ENCODE results near the gene COL8A2.

Gene COL8A2

GRCh38 chr1:36135330-36135667, 10.3 kb upstream of the COL8A2 start:
- DNase-seq, result no peak

- DNase-seq, result no peak
Observed at GRCh38 chr1:36134505-36135329, 9.7 kb upstream of the COL8A2 start.

DNA sequence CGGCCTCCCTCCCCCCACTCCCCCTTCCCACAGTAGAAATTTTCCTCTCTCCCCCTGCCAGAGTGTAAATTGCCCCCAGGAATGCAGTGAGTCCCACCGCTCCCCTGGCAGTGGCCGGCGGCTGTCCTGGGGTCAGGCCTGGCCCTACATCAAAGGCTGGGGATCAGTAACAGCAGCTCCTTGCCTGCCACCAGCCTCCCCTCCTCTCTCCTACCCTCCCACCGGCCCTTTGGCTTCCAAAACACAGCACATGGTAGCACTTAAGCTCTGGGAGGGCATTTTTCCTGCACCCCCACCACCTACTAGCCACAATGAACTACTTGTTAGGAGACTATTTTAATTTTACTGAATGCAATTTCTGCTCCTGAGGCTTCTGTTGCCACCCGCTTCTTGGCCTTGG, 9.0 kb upstream of the COL8A2 start:
- DNase-seq, result no peak

GRCh38 chr1:36133484-36133883, 8.5 kb upstream of the COL8A2 start:
- peak; percentile 59 for DNase-seq

- no peak for DNase-seq
Observed at GRCh38 chr1:36132029-36132428, 7.0 kb upstream of the COL8A2 start.

- DNase-seq, result no peak
Observed at GRCh38 chr1:36128905-36129206, 3.8 kb upstream of the COL8A2 start.

DNA sequence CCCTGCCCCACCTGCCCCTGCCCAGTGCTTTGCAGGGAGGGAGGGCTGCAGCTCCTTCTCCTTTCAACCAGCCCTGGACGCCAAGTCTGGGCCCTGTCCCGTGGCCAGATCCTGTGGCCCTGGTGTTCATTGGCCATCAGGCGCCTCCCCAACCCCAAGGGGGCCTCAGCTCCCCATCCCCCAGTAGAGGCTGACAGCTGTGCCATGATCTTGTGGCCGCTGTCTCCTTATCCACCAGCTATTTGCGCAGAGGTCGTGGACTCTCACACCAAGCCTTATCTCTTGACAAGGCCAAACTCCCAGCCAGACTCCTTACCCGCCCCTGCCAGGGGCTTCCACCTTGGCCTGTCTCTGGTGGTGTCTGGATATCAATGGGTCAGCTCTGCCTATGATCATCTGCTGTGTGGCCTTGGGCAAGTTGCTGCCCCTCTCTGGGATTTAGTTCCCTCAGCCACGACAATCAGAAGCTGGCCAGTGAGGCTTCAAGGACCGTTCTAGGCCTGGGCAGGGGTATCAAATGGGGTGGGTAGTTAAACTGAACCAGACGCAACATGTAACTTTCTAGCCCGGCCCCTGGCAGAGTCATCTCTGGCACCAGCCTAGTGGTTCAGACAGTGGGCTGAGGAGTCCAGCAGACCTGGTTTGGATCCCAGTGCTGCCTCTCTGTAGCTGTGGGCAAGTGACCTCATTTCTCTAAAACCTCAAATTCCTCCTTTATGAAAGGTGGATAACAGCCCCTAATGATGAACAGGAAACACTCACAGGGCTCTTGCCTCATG, 3.3 kb upstream of the COL8A2 start:
- no peak for DNase-seq

GRCh38 chr1:36126797-36127500, 1.9 kb upstream of the COL8A2 start:
- no peak for DNase-seq

DNA sequence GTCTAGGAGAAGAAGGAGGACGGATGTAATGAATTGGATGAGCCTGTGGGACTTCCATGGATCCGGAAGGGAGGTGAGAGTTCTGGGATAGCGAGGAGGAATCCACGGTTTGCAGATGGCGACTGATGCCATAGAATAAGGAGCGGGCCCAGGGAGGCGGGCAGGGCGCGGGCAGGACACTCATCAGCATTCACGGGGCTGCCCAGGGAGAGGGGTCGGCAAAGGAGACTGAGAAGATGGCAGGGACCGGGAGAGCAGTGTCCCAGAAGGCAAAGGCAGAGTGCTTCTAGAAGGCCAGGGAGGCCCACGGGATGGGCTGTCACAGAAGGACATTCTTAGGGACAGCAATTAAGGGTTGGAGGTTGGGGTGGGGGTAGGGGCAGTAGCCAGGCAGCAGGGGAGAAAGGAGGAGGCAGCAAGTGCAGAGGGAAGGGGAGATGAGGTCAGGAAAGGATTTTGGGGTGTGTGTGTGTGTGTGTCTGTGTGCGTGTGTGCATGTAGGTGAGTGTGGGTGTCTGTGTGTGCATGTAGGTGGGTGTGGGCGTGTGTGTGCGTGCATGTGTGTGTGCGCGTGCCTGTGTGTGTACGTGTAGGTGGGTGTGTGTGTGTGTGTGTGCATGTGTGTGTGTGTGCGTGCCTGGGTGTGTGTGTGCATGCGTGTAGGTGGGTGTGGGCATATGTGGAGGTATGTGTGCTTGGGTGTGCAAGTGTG, 1.1 kb upstream of the COL8A2 start:
- DNase-seq, result no peak

- no peak for DNase-seq
Observed at GRCh38 chr1:36124404-36125128, 456 bp downstream of the COL8A2 start.

GRCh38 chr1:36123356-36123755, 1.7 kb downstream of the COL8A2 start:
- no peak for DNase-seq

GRCh38 chr1:36122062-36123030, 2.7 kb downstream of the COL8A2 start:
- DNase-seq, result no peak

DNA sequence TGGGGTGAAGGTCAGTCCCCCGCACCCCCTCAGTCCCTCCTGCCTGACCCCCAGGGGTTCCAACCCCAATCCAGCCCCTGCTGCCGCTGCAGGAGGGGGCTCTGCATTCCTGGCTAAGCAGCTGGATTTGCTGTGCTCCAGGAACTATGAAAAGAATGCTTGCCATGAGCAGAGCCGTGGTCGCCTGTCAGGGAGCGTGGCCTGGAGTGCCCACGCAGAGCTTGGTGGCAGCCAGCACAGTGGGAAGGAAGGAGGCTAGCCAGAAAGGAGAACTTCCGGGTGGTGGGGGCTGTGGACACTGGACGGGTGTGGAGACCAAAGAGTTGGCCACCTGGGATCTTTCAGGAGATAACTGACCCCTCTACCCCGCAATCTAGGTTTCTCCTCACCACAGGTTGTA, 5.6 kb downstream of the COL8A2 start:
- DNase-seq, result no peak

DNA sequence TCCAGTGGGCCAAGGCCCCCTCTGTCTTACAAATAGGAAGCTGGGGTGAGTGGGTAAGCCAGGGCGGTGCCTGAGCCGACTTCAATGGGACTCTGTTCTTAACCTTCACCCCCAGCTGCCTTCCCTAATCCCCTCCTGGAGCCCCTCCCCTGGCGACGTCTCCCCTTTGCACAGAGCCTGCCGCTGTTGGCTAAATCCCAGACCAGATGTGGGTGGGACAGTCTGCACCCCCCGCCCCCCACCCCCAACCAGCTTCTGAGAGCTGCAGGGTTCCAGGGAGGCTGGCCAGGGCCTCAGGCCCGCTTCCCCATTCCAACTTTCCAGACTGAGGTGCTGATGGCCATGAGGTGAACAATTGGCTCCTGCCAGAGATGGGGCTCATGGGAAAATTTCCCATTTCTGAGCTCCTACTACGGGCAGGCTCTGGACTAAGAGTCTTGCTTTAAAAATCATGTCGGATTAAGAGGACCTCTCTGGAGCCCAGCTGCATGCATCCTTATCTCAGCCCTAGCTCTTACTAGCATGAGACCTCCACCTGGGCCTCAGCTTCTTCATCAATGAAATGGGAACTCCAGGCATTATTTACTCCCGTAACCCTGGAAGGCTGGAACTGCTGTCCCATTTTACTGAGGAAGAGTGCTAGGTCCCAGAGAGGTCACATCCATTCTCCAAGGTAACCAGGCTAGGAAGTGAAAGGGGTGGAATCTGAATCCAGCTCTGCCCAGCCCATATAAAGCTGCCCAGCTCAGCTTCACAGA, 6.4 kb downstream of the COL8A2 start:
- no peak for DNase-seq

- no peak for DNase-seq
Observed at GRCh38 chr1:36116901-36117300, 8.1 kb downstream of the COL8A2 start.

DNA sequence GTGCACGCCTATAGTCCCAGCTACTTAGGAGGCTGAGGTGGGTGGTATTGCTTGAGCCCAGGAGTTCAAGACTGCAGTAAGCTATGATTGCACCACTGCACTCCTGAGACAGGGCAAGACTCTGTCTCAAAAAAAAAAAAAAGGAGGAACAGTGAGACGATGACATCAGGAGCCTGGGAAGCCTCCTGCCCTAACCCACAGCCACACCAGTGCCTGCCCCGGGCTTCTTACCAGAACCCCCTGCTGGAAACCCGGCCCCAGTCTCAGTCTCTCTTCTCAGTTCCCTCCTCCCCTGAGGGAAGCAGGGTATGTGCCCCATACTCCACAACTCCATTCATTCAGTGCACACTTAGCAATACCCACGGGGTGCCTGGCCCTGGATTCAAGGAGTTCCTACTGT, 9.1 kb downstream of the COL8A2 start:
- no peak for DNase-seq

DNA sequence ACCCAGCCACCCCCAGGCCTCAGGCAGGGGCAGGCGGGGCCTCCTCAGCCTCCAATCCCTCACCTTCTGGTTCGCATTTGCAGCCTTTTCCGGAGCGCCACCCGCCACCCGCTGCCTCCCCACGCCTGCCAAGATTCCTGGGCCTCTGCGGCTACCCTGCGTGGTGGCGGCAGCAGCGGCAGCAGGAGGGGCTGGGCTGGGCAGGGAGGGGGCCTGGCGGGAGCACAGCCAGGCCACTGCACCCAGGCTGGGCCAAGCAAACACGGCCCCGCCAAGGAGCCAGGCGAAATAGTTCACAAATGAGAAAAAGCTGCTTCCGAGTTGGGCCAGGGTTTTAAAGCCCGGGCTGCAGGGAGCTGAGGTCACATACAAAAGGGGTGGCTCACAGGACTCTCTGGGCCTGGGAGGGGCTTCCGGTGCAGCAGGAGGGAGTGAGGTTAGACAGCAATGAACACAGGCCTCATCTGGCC, 9.8 kb downstream of the COL8A2 start:
- no peak for DNase-seq

- DNase-seq, result no peak
Observed at GRCh38 chr1:36114371-36114770, 10.7 kb downstream of the COL8A2 start.

DNA sequence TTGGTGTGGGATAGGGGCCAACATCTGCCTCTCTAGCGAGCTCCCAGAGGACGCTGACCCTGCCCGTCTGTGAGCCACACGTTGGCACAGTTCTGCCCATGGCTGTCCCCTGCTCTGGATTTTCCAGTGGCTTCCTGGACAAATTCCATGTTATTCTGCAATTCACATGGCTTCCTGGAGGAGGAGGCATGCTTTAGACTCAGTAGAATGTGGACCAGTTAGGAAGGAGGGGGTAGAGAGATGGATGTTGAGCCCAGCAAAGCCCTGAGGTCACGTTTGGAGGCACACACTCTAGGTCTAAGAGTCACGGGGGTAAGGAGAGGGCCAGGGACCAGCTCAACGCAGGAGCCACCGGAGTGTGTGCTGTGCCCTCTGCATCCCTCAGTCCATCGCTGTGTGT, 12.2 kb downstream of the COL8A2 start:
- no peak for DNase-seq

GRCh38 chr1:36111151-36111550, 13.9 kb downstream of the COL8A2 start:
- no peak for DNase-seq
